Measurements from ENCODE around the gene NAV2.

DNA sequence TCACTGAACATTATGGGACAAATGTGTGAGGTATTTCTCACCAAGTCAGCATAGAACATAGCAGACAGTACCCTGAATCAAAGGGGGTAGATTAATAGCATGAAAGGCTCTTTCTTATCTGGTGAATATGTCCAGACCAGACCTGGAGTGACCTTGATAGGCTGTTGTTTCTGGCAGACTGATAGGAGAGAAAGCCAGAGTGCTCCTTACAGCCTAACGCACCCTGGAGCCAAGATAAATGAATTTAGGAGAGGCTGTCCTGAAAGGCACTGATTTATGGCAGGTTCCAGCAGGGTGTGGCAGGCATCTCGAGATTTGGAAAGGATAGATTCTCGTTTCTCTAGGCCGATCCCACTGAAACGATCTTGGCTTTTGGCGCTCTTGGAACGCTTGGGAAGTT, 243.0 kb downstream of the NAV2 start:
- TF ChIP-seq, protein P1, sequence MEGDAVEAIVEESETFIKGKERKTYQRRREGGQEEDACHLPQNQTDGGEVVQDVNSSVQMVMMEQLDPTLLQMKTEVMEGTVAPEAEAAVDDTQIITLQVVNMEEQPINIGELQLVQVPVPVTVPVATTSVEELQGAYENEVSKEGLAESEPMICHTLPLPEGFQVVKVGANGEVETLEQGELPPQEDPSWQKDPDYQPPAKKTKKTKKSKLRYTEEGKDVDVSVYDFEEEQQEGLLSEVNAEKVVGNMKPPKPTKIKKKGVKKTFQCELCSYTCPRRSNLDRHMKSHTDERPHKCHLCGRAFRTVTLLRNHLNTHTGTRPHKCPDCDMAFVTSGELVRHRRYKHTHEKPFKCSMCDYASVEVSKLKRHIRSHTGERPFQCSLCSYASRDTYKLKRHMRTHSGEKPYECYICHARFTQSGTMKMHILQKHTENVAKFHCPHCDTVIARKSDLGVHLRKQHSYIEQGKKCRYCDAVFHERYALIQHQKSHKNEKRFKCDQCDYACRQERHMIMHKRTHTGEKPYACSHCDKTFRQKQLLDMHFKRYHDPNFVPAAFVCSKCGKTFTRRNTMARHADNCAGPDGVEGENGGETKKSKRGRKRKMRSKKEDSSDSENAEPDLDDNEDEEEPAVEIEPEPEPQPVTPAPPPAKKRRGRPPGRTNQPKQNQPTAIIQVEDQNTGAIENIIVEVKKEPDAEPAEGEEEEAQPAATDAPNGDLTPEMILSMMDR (IDR thresholded peaks at IDR 0.05) = no peak
- no peak for TF ChIP-seq POLR2A (IDR thresholded peaks at IDR 0.05)
